A549 treated with AZD9567 at 1 μM for 4 hours (cell line): ENCODE measurements around the gene PSMA1. TPM values are rescaled to one million over a fixed set of nuclear protein-coding genes. Genes with fewer than 3 reads are reported as not detected.

Experiments
- total RNA-seq: library from RNA; stranded (reverse); fragments of 200-300 nt; extraction: Qiagen RNA extraction; gene quantifications from 5 replicates; pipeline ENCODE4 v1.2.3, GENCODE V29; 2022; ENCODE audit not compliant: insufficient read depth

PSMA1 gene
- total RNA-seq, result 175 to 196 TPM (median 183 TPM) in 5 replicates

DNA sequence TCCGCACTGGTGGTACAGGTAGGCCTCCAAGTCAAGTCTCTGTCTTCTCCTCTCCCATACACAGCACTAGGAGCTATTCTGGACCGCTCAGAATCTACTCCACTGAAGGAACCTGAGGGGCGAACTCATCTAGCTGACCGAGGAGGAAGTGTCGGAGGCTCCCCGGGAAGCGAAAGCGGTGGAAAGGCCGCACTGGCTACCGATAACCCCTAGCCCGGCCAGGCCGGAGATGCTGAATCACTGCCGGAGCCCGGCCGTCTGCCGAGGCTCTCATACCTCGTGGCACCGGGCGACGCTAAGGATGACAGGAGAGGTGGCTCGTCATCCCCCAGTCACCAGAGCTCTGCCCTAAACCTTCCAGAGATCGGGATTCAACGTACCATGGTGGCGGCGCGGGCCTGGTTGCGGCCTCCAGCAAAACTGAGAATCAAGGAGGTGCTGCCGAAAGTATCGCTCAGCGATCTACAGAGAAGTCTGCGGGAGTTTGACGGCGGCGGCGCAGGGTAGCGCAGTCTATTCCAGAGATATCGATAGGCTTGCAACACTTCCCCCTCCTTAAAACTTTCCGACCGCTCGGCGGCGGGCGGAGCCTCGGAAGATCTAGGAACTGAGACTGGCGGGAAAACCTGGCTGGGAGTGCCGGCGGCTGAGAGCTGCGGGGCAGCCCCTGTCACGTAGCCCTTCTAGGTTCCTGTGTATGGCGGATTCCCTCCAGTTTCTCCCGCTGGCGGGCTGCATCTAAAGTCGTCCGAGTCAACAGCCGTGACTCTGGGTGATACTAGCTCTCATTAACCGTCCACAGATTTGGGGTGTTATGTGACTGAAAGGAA lies at the start of gene PSMA1:
PSMA1 (minus strand) TSS at position 470 of the 830 bp plus-strand sequence; CDS start at position 383, 87 bp downstream.

GRCh38 chr11:14499560-14500180 lies 20.5 kb downstream of the PSMA1 start, which contains the start of gene COPB1:
COPB1 (minus strand) TSS chr11:14499811; CDS start chr11:14498928, 883 bp downstream.

Other genes with a start within 250 kb of the PSMA1 start
- 52.3 to 61.9 TPM (median 58.6 TPM) in 5 replicates for gene RRAS2, start 161.2 kb downstream of the PSMA1 start, total RNA-seq
- gene COPB1, start 20.6 kb downstream of the PSMA1 start, total RNA-seq, result 101 to 139 TPM (median 113 TPM) in 5 replicates
- 1.7 to 3.4 TPM (median 2.3 TPM) in 5 replicates for gene PDE3B, start 123.4 kb upstream of the PSMA1 start, total RNA-seq